Stomach (tissue), 9 donors: Measurements from ENCODE around the gene ISL2. TPM values are rescaled to one million over a fixed set of nuclear protein-coding genes. Genes with fewer than 3 reads are reported as not detected.

Experiments used
- DNase-seq, 2 donors: peaks; one replicate each; pipeline versions ENCODE4 v3.0.0 to v3.0.0-alpha.2; 2013 to 2019
- H3K27ac ChIP-seq, 5 donors: fragments of 200-600 bp in 4 of 5; sonication (generic) in 4 of 5; one replicate each; pipeline ENCODE4 v1.5.1; 2013 to 2019; ENCODE audit warnings: mild to moderate bottlenecking in 1 of 5, moderate library complexity in 1 of 5
- H3K27me3 ChIP-seq, 3 donors: fragments of 200-600 bp; sonication (generic); one replicate each; pipeline ENCODE4 v1.5.1; 2017 to 2019; ENCODE audit warnings: mixed run types in 1 of 3
- H3K36me3 ChIP-seq, 4 donors: fragments of 200-600 bp; sonication (generic); 1 replicate in 3 of 4; 2 replicates in 1 of 4; pipeline ENCODE4 v1.5.1; 2016 to 2019
- H3K4me1 ChIP-seq, 4 donors: fragments of 200-600 bp; sonication (generic); one replicate each; pipeline ENCODE4 v1.5.1; 2016 to 2019
- H3K4me3 ChIP-seq, 4 donors: fragments of 200-600 bp; sonication (generic) in 3 of 4; one replicate each; pipeline ENCODE4 v1.5.1; 2016 to 2019; ENCODE audit warnings: mild to moderate bottlenecking in 1 of 4
- H3K9me3 ChIP-seq, 4 donors: fragments of 200-600 bp; sonication (generic); one replicate each; pipeline ENCODE4 v1.5.1; 2016 to 2019
- EP300 ChIP-seq: sonication (generic); formaldehyde crosslinking; IDR thresholded peaks from one replicate; pipeline ENCODE4 v1.6.1; 2017; ENCODE audit warnings: antibody characterized with exemption
- POLR2A ChIP-seq, 4 donors: fragments of 450-650 bp; IDR thresholded peaks; one replicate each; pipeline ENCODE4 v1.6.1; 2016; ENCODE audit warnings: antibody characterized with exemption in 4 of 4, control low read depth in 2 of 4, mild to moderate bottlenecking in 1 of 4, moderate library complexity in 1 of 4
- POLR2AphosphoS5 ChIP-seq, 3 donors: sonication (generic); formaldehyde crosslinking; IDR thresholded peaks; one replicate each; pipeline ENCODE4 v1.6.1; 2016; ENCODE audit warnings: antibody characterized with exemption in 3 of 3
- WGBS, 5 donors: extraction: QIAGEN DNeasy Blood & Tissue Kit in 3 of 5; methylation state at CpG; one replicate each; pipeline versions ENCODE4 v1.1.5 to v1.1.7; 2013 to 2018; 5-methylcytosine and 5-hydroxymethylcytosine counted together
- intact Hi-C: fragments of 100-400 bp; cut with DNase I; formaldehyde crosslinking; loops from one replicate; pipeline ENCODE4 v1.15.1; 2023; ENCODE audit warnings: low total_unique reads
- polyA plus RNA-seq, 3 donors: library from polyadenylated mRNA; stranded (reverse); fragments of 200-250 nt; gene quantifications; one replicate each; pipeline ENCODE4 v1.2.3, GENCODE V29; 2013
- total RNA-seq, 5 donors: library from RNA; depleted of rRNA; stranded (reverse); fragments of >200 nt; gene quantifications; one replicate each; pipeline versions ENCODE4 v1.1.0 to v1.2.3, GENCODE V29; 2014 to 2016
- TF ChIP-seq, protein P1 (sequence below), 7 experiments: fragments of 450-650 bp in 4 of 7; fragments of 200-600 bp in 3 of 7; sonication (generic) in 3 of 7; IDR thresholded peaks; one replicate each; pipeline ENCODE4 v1.5.1; 2016 to 2019; ENCODE audit warnings: antibody characterized with exemption in 7 of 7, control low read depth in 2 of 7, mild to moderate bottlenecking in 1 of 7
- donor health status: healthy with polysubstance abuse.
- donor health status: Bipolar disorder and iron deficiency.
- donor health status: healthy.

The ISL2 gene
- total and polyA plus RNA-seq, 8 donors: 0.58 to 4.0 (median 2.2) TPM; not detected in 2

DNA sequence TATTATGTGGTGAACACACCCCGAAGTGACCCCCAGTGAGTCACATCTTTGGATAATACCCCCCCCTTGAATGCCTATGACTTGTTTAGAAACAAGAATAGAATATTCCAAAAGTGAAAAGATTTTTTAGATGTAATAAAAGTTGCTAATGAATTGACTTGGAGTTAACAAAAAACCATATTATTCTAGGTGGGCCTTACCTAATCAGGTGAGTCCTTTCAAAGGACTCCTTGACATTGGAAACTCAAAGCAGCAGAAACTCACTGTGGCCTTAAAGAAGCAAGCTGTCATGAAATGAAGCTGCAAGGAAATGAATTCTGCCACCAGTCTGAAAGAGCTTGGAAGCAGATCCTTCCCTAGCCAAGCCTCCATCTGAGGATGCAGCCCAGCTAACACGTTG is 10.9 kb upstream of the ISL2 start:
- 70 to 87% (median 76%) methylated on average over 2 of the region's 2 CpGs for WGBS, 5 donors

DNA sequence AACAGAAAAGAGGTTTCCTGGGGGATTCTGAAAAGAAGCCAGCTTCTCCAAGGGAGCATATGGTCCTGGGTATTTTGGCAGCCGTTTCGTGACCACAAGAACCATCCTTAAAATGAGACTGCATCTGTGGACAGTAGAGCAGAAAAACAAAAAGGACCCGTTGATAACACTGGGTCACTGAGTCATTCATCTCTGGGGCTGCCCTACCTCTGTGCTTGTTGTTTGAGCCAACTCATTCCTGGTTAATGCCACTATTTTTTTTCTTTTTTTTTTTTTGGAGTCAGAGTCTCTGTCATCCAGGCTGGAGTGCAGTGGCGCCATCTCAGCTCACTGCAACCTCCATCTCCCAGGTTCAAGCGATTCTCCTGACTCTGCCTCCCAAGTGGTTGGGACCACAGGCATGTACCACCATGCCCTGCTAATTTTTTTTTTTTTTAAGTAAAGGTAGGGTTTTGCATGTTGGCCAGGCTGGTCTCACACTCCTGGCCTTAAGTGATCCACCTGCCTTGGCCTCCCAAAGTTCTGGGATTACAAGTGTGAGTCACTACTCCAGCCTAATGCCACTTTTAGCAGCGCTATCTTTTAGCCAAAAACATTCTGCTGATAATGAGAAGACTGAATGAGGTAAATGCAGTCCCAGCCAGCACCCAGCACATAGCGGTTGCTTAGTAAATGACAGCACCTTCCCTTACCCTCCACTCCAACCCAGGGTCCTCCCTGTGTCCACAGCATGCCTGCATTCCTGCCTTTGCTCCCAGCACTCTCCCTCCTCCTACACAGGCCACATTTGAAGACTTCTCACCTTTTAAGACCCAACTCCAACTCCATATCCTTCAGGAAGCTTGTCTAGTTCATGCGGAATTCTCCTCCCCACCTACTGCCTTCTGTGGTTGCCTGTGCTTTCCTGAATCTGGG is 9.1 kb upstream of the ISL2 start:
- Histone ChIP-seq H3K27ac (no peak overlapping the region), H3K36me3 (no peaks in the 10 kb centered on the region), H3K4me3 (no peak overlapping the region), H3K4me1 (peaks cover 0 to 4% (median 2%) of the 10 kb centered on the region in 4 donors), H3K9me3 (no peaks in the 10 kb centered on the region), H3K27me3 (peaks cover 0 to 28% (median 0%) of the 10 kb centered on the region in 3 donors)
- 75 to 83% (median 76%) methylated on average over 8 of the region's 8 CpGs for WGBS, 5 donors
- TF ChIP-seq POLR2AphosphoS5 (IDR thresholded peaks at IDR 0.05): no peak
- TF ChIP-seq POLR2A (IDR thresholded peaks at IDR 0.05): no peak
- no peak for TF ChIP-seq EP300
- TF ChIP-seq, protein P1, sequence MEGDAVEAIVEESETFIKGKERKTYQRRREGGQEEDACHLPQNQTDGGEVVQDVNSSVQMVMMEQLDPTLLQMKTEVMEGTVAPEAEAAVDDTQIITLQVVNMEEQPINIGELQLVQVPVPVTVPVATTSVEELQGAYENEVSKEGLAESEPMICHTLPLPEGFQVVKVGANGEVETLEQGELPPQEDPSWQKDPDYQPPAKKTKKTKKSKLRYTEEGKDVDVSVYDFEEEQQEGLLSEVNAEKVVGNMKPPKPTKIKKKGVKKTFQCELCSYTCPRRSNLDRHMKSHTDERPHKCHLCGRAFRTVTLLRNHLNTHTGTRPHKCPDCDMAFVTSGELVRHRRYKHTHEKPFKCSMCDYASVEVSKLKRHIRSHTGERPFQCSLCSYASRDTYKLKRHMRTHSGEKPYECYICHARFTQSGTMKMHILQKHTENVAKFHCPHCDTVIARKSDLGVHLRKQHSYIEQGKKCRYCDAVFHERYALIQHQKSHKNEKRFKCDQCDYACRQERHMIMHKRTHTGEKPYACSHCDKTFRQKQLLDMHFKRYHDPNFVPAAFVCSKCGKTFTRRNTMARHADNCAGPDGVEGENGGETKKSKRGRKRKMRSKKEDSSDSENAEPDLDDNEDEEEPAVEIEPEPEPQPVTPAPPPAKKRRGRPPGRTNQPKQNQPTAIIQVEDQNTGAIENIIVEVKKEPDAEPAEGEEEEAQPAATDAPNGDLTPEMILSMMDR (IDR thresholded peaks at IDR 0.05): no peak
- intact Hi-C loops: no loop called here
- DNase-seq: no peak

More for the DNA sequence above, 10.9 kb upstream of the ISL2 start:
- no peak overlapping the region for H3K4me3 ChIP-seq
- no peak for DNase-seq
- H3K36me3 ChIP-seq: no peaks in the 10 kb centered on the region
- peaks cover 0 to 4% (median 2%) of the 10 kb centered on the region in 4 donors for H3K4me1 ChIP-seq
- no peak overlapping the region for H3K27ac ChIP-seq
- intact Hi-C loops: no loop called here
- H3K9me3 ChIP-seq: no peaks in the 10 kb centered on the region
- H3K27me3 ChIP-seq: peaks cover 0 to 36% (median 0%) of the 10 kb centered on the region in 3 donors
- TF ChIP-seq, protein P1 (IDR thresholded peaks at IDR 0.05): no peak

DNA sequence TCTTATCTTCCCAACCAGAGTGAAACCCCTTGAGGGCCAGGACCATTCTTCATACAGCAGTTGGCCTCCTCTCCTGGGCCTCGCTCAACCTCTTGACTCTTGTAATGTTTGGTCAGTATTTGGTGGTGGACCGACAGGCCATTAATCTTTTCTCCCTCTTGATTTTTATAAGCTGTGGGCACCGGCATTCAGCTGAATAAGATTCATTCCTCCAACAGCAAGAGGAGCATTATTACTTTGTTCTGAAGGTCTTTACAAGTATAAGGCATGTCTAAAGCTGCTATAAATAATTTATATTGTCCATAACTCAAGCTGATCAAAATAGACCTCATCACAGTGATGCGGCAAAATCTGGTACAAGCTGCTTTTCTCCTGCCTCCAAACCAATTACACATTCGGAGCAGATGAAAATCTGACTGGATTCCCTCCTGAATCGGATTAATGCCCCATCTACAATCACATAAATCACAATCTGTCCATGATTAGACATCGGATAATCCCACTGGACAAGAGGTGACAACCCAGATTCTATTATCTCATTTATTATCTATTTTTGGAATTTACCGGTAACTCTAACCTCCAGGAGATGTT is 8.4 kb upstream of the ISL2 start:
- no peak overlapping the region for H3K4me3 ChIP-seq
- H3K36me3 ChIP-seq: no peaks in the 10 kb centered on the region
- no peak overlapping the region for H3K27ac ChIP-seq
- intact Hi-C loops: no loop called here
- TF ChIP-seq, protein P1 (IDR thresholded peaks at IDR 0.05): no peak
- TF ChIP-seq POLR2A (IDR thresholded peaks at IDR 0.05) (no peak), POLR2AphosphoS5 (IDR thresholded peaks at IDR 0.05) (no peak), EP300 (no peak)
- no peaks in the 10 kb centered on the region for H3K9me3 ChIP-seq
- WGBS, 5 donors: 86 to 90% (median 90%) methylated on average over 8 of the region's 8 CpGs
- peaks cover 0 to 4% (median 2%) of the 10 kb centered on the region in 4 donors for H3K4me1 ChIP-seq
- H3K27me3 ChIP-seq: peaks cover 0 to 29% (median 0%) of the 10 kb centered on the region in 3 donors
- DNase-seq: no peak

DNA sequence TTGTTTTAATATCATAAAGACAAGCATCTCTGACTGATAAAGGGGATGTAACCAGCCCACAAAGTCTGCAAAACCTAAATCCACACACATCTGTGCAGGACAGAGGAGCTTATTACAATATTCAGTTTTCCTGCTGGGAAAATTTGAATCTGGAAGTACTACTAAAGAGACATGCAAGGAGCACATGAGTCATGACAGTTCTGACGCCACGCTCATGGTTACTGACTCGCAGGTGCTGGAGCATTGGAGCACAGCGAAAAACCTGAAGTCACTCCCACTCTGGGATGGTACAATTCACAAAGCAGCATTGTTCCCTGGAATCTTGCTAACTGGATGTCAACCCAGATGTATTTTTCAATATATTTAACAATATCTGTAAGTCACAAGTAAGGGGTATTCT is 7.6 kb upstream of the ISL2 start:
- no peak overlapping the region for H3K4me3 ChIP-seq
- H3K36me3 ChIP-seq: no peaks in the 10 kb centered on the region
- H3K4me1 ChIP-seq: peaks cover 0 to 4% (median 3%) of the 10 kb centered on the region in 4 donors
- TF ChIP-seq POLR2A (IDR thresholded peaks at IDR 0.05) (no peak), EP300 (no peak), POLR2AphosphoS5 (IDR thresholded peaks at IDR 0.05) (no peak)
- TF ChIP-seq, protein P1 (IDR thresholded peaks at IDR 0.05): no peak
- H3K9me3 ChIP-seq: no peaks in the 10 kb centered on the region
- peaks cover 0 to 32% (median 4%) of the 10 kb centered on the region in 3 donors for H3K27me3 ChIP-seq
- intact Hi-C loops: no loop called here
- DNase-seq: no peak
- WGBS, 5 donors: 81 to 92% (median 89%) methylated on average over 4 of the region's 4 CpGs
- H3K27ac ChIP-seq: no peak overlapping the region
